IMR-90 (cell line): ENCODE measurements around the gene ATP6V1A. TPM values are rescaled to one million over a fixed set of nuclear protein-coding genes. Genes with fewer than 3 reads are reported as not detected.

ENCODE experiments used
- ATAC-seq: fragments of 200-7000 bp; cut with Tn5 transposase; 2 replicates; pipeline ENCODE4 v1.9.1; 2020; ENCODE audit warnings: low read depth, mild to moderate bottlenecking, moderate library complexity
- BruUV-seq: library from RNA; stranded (reverse); fragments of 400-500 nt; replicated peaks from 2 replicates; lab custom pipeline; 2021; lab: Mats Ljungman, UMichigan
- CTCF ChIA-PET: fragments of 300-600 bp; formaldehyde crosslinking; extraction: SDS; loops from one replicate; lab custom pipeline; 2021; ENCODE audit warnings: antibody characterized with exemption; lab: Yijun Ruan, JAX
- POLR2A ChIA-PET: fragments of 300-600 bp; sonication (Branson Sonifier 250); formaldehyde crosslinking; loops from one replicate; lab custom pipeline; 2022; ENCODE audit warnings: antibody characterized with exemption; ENCODE audit not compliant: unreplicated experiment; lab: Charles Lee
- DNase-seq: peaks from one replicate; pipeline ENCODE4 v3.0.0; 2013
- H2AFZ ChIP-seq: replicated peaks from 2 replicates; pipeline ENCODE3; 2013; ENCODE audit warnings: low read length, mild to moderate bottlenecking; ENCODE audit not compliant: poor library complexity
- H2AK5ac ChIP-seq: 2 replicates; pipeline ENCODE4 v1.6.1; 2013; ENCODE audit warnings: low read depth, low read length, inconsistent platforms
- H2AK9ac ChIP-seq: replicated peaks from 2 replicates; pipeline ENCODE3; 2013; ENCODE audit warnings: mild to moderate bottlenecking, low read depth, low read length, moderate library complexity; ENCODE audit not compliant: poor library complexity
- H2BK120ac ChIP-seq: 2 replicates; pipeline ENCODE4 v1.6.1; 2013; ENCODE audit warnings: low read depth, low read length, inconsistent platforms
- H2BK15ac ChIP-seq: 3 replicates; pipeline ENCODE4 v1.6.1; 2013; ENCODE audit warnings: low read depth, low read length, inconsistent platforms
- H2BK20ac ChIP-seq: 2 replicates; pipeline ENCODE4 v1.6.1; 2013; ENCODE audit warnings: low read depth, mild to moderate bottlenecking, inconsistent platforms, low read length, moderate library complexity
- H2BK5ac ChIP-seq: 2 replicates; pipeline ENCODE4 v1.6.1; 2013; ENCODE audit warnings: mild to moderate bottlenecking, low read depth, low read length, inconsistent platforms; ENCODE audit not compliant: poor library complexity, severe bottlenecking
- H3K14ac ChIP-seq: replicated peaks from 2 replicates; pipeline ENCODE4 v1.6.1; 2013; ENCODE audit warnings: low read depth, low read length, inconsistent platforms
- H3K18ac ChIP-seq: 2 replicates; pipeline ENCODE4 v1.6.1; 2013; ENCODE audit warnings: low read depth, low read length, control low read depth
- H3K23ac ChIP-seq: 2 replicates; pipeline ENCODE4 v1.6.1; 2013; ENCODE audit warnings: low read depth, low read length, inconsistent platforms
- H3K27ac ChIP-seq: 2 replicates; pipeline ENCODE4 v1.5.1; 2013; ENCODE audit warnings: mild to moderate bottlenecking, control low read depth, low read length; ENCODE audit not compliant: insufficient read depth
- H3K27me3 ChIP-seq: 2 replicates; pipeline ENCODE4 v1.6.1; 2013; ENCODE audit warnings: low read length; ENCODE audit not compliant: control insufficient read depth, insufficient read depth
- H3K36me3 ChIP-seq: 2 replicates; pipeline ENCODE4 v1.6.1; 2013; ENCODE audit warnings: low read length, mixed read lengths; ENCODE audit not compliant: control insufficient read depth, insufficient read depth
- H3K4ac ChIP-seq: 2 replicates; pipeline ENCODE4 v1.6.1; 2013; ENCODE audit warnings: low read depth, low read length, inconsistent platforms
- H3K4me1 ChIP-seq: 2 replicates; pipeline ENCODE4 v1.6.1; 2013; ENCODE audit warnings: low read length, mixed read lengths; ENCODE audit not compliant: control insufficient read depth, insufficient read depth
- H3K4me2 ChIP-seq: 2 replicates; pipeline ENCODE4 v1.6.1; 2013; ENCODE audit warnings: low read depth, mild to moderate bottlenecking, control low read depth, low read length, moderate library complexity
- H3K4me3 ChIP-seq: 2 replicates; pipeline ENCODE4 v1.5.1; 2013; ENCODE audit warnings: low read depth, mild to moderate bottlenecking, control low read depth, low read length, moderate library complexity; ENCODE audit not compliant: insufficient read depth
- H3K56ac ChIP-seq: 2 replicates; pipeline ENCODE4 v1.6.1; 2013; ENCODE audit warnings: low read length, inconsistent platforms; ENCODE audit not compliant: insufficient read depth; ENCODE audit errors: extremely low read depth
- H3K79me1 ChIP-seq, 2 experiments: 2 replicates each; pipeline ENCODE4 v1.6.1; 2013; ENCODE audit warnings: low read length in 2 of 2, inconsistent platforms in 1 of 2, low read depth in 1 of 2
- H3K9ac ChIP-seq: 2 replicates; pipeline ENCODE4 v1.6.1; 2013; ENCODE audit warnings: low read depth, low read length, control low read depth
- H3K9me1 ChIP-seq: 2 replicates; pipeline ENCODE4 v1.6.1; 2013; ENCODE audit warnings: low read length, inconsistent platforms; ENCODE audit not compliant: insufficient read depth
- H3K9me3 ChIP-seq: 2 replicates; pipeline ENCODE4 v1.6.1; 2013; ENCODE audit warnings: low read length; ENCODE audit not compliant: control insufficient read depth, insufficient read depth
- H4K20me1 ChIP-seq: 2 replicates; pipeline ENCODE4 v1.6.1; 2013; ENCODE audit warnings: low read length, inconsistent platforms; ENCODE audit not compliant: insufficient read depth
- H4K5ac ChIP-seq: 2 replicates; pipeline ENCODE4 v1.6.1; 2013; ENCODE audit warnings: mild to moderate bottlenecking, low read depth, low read length, control low read depth
- H4K8ac ChIP-seq, 2 experiments: 2 replicates each; pipeline ENCODE4 v1.6.1; 2013; ENCODE audit warnings: low read depth in 2 of 2, low read length in 2 of 2, control low read depth in 1 of 2, inconsistent platforms in 1 of 2
- H4K91ac ChIP-seq: 2 replicates; pipeline ENCODE4 v1.6.1; 2013; ENCODE audit warnings: low read depth, low read length, inconsistent platforms; ENCODE audit not compliant: insufficient read depth
- BHLHE40 ChIP-seq: fragments of 150-350 bp; IDR thresholded peaks from 2 replicates; pipeline ENCODE4 v1.6.1; 2016; ENCODE audit warnings: mild to moderate bottlenecking, low read depth, low read length
- CEBPB ChIP-seq: IDR thresholded peaks from 2 replicates; pipeline ENCODE4 v1.6.1; 2012; ENCODE audit warnings: low read depth, low read length, improper control_type of control experiment
- CHD1 ChIP-seq: IDR thresholded peaks from 2 replicates; pipeline ENCODE4 v1.6.1; 2012; ENCODE audit warnings: low read depth, low read length, improper control_type of control experiment
- CTCF ChIP-seq: conservative IDR thresholded peaks from 2 replicates; pipeline ENCODE4 v1.5.1; 2012; ENCODE audit warnings: mild to moderate bottlenecking, low read depth, low read length, improper control_type of control experiment
- ELK1 ChIP-seq: fragments of 150-350 bp; IDR thresholded peaks from 2 replicates; pipeline ENCODE4 v1.6.1; 2016; ENCODE audit warnings: low read depth, mild to moderate bottlenecking, low read length, moderate library complexity, borderline replicate concordance
- FOS ChIP-seq: fragments of 150-350 bp; IDR thresholded peaks from 2 replicates; pipeline ENCODE4 v1.6.1; 2016; ENCODE audit warnings: low read depth, low read length
- MAFK ChIP-seq: IDR thresholded peaks from 2 replicates; pipeline ENCODE4 v1.6.1; 2012; ENCODE audit warnings: low read depth, low read length, improper control_type of control experiment
- MAZ ChIP-seq: IDR thresholded peaks from 2 replicates; pipeline ENCODE4 v1.6.1; 2012; ENCODE audit warnings: low read depth, mild to moderate bottlenecking, low read length, improper control_type of control experiment, moderate library complexity, borderline replicate concordance
- MXI1 ChIP-seq: IDR thresholded peaks from 2 replicates; pipeline ENCODE4 v1.6.1; 2012; ENCODE audit warnings: low read depth, mild to moderate bottlenecking, low read length, moderate library complexity, borderline replicate concordance
- NFE2L2 ChIP-seq: fragments of 150-350 bp; IDR thresholded peaks from 2 replicates; pipeline ENCODE4 v1.6.1; 2016; ENCODE audit warnings: low read depth, mild to moderate bottlenecking, low read length
- POLR2A ChIP-seq: IDR thresholded peaks from 2 replicates; pipeline ENCODE4 v1.6.1; 2012; ENCODE audit warnings: mild to moderate bottlenecking, low read depth, low read length
- RAD21 ChIP-seq: IDR thresholded peaks from 2 replicates; pipeline ENCODE4 v1.6.1; 2012; ENCODE audit warnings: low read length, improper control_type of control experiment
- RCOR1 ChIP-seq: IDR thresholded peaks from 2 replicates; pipeline ENCODE4 v1.6.1; 2012; ENCODE audit warnings: mild to moderate bottlenecking, low read length, improper control_type of control experiment; ENCODE audit not compliant: insufficient replicate concordance
- RFX5 ChIP-seq: IDR thresholded peaks from 2 replicates; pipeline ENCODE4 v1.8.0; 2012; ENCODE audit warnings: low read depth, mild to moderate bottlenecking, low read length, moderate library complexity
- SMC3 ChIP-seq: fragments of 150-350 bp; IDR thresholded peaks from 2 replicates; pipeline ENCODE4 v1.6.1; 2016; ENCODE audit warnings: low read depth, mild to moderate bottlenecking, antibody characterized with exemption, low read length, moderate library complexity
- USF2 ChIP-seq: fragments of 150-350 bp; IDR thresholded peaks from 2 replicates; pipeline ENCODE4 v1.6.1; 2017; ENCODE audit warnings: mild to moderate bottlenecking, antibody characterized with exemption, low read length, low read depth
- WGBS, 2 experiments: methylation state at CpG; one replicate each; pipeline versions ENCODE4 v1.1.5 to v1.1.7; 2013; ENCODE audit warnings: missing lambda C conversion rate in 2 of 2; ENCODE audit not compliant: insufficient read length in 1 of 2; ENCODE audit errors: extremely low coverage in 2 of 2; 5-methylcytosine and 5-hydroxymethylcytosine counted together
- dilution Hi-C: fragments of 300-500 bp; cut with HindIII; formaldehyde crosslinking; loops from one replicate; pipeline ENCODE4 v1.14.3; 2018; ENCODE audit warnings: low sequenced_read_pairs; ENCODE audit not compliant: unreplicated experiment
- in situ Hi-C: fragments of 300-500 bp; cut with MboI; formaldehyde crosslinking; loops from 3 replicates; pipeline ENCODE4 v1.14.3; 2019; ENCODE audit warnings: low sequenced_read_pairs, inconsistent platforms, mixed read lengths
- intact Hi-C: fragments of 100-400 bp; cut with micrococcal nuclease; formaldehyde crosslinking; loops from 2 replicates; pipeline ENCODE4 v1.10.0; 2022
- polyA plus RNA-seq, 3 experiments: library from polyadenylated mRNA; depleted of rRNA; stranded (reverse); fragments of >200 nt; gene quantifications; 2 replicates each; pipeline ENCODE4 v1.2.3, GENCODE V29; 2012; ENCODE audit warnings: low replicate concordance in 1 of 3
- total RNA-seq: library from RNA; depleted of rRNA; stranded (reverse); fragments of >200 nt; gene quantifications from 2 replicates; pipeline ENCODE4 v1.2.3, GENCODE V29; 2012

The ATP6V1A gene
- total and polyA plus RNA-seq, 2 of the 4 experiments (the other 2 are of a cell fraction), result 15.1 to 98.0 TPM

- POLR2A ChIA-PET, result no interaction called here
- dilution Hi-C loops, result no loop called here
- H3K9me1 ChIP-seq, result peaks cover 5% of the 10 kb centered on the region
- peaks cover 5 to 19% of the 10 kb centered on the region in 2 experiments for H3K79me1 ChIP-seq
- peaks cover 18% of the 10 kb centered on the region for H3K36me3 ChIP-seq
- DNase-seq, result no peak
- no peaks in the 10 kb centered on the region for H3K4me1 ChIP-seq
- no peak overlapping the region for H3K56ac ChIP-seq
- no peak overlapping the region for H3K18ac ChIP-seq
- TF ChIP-seq SMC3 (no peak), RCOR1 (no peak), CEBPB (no peak), NFE2L2 (no peak), FOS (no peak), BHLHE40 (no peak), CTCF (no peak), MAZ (no peak), POLR2A (no peak), MXI1 (no peak), MAFK (no peak), ELK1 (no peak), RFX5 (no peak), USF2 (no peak), RAD21 (no peak), CHD1 (no peak)
- no peak overlapping the region for H3K23ac ChIP-seq
- intact Hi-C loops, result no loop called here
- H4K20me1 ChIP-seq, result peaks cover 11% of the 10 kb centered on the region; the same call in 1 of the 2 replicates
- TSS peak; percentile 50 for BruUV-seq
- no peak overlapping the region for H3K14ac ChIP-seq
- H3K9me3 ChIP-seq, result no peaks in the 10 kb centered on the region
- H2AK9ac ChIP-seq, result no peak overlapping the region
- no peak overlapping the region for H2AK5ac ChIP-seq
- in situ Hi-C loops, result no loop called here
- no peak for ATAC-seq
- H4K91ac ChIP-seq, result no peak overlapping the region
- H3K9ac ChIP-seq, result no peak overlapping the region
- no peak overlapping the region for H3K4ac ChIP-seq
- no peak overlapping the region for H4K8ac ChIP-seq
- no peak overlapping the region for H3K27ac ChIP-seq
- no peak overlapping the region for H2BK20ac ChIP-seq
- H3K4me2 ChIP-seq, result no peak overlapping the region
- no peak overlapping the region for H2BK5ac ChIP-seq
- no CpG with 5 or more reads among the region's 2 CpGs for WGBS, 2 experiments
- H3K27me3 ChIP-seq, result no peaks in the 10 kb centered on the region
- H2BK15ac ChIP-seq, result no peak overlapping the region
- H4K5ac ChIP-seq, result no peak overlapping the region
- H2BK120ac ChIP-seq, result no peak overlapping the region
- H3K4me3 ChIP-seq, result no peak overlapping the region
- H2AFZ ChIP-seq, result no peak overlapping the region
- CTCF ChIA-PET, result interaction anchor here (0.6 to 0.7 kb wide), 3 partner anchors 9 to 21 kb away, joined by 3 to 4 read pairs (median 3); no protein-coding TSS in a partner anchor
These were observed 27.1 kb upstream of the ATP6V1A start for GRCh38 chr3:113719758-113720157.
